Measurements from ENCODE around the gene KCNMB2.
A peak's percentile ranks its signal among the peaks of the same experiment; 100 is the strongest.

Gene KCNMB2

DNA sequence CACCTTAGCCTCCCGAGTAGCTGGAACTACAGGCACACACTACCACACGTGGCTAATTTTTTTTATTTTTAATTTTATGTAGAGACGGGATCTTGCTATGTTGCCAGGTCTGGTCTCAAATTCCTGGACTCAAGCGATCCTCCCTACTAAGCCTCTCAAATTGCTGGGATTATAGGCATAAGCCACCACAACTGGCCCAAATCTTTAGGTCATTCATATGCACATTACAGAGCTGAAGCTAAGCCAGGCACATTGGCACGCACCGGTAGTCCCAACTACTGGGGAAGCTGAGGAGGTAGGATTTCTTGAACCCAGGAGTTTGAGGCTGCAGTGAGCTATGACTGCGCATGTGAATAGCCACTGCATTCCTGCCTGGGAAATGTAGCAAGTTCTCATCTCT is 269.5 kb downstream of the KCNMB2 start:
- TF ChIP-seq, protein P1, sequence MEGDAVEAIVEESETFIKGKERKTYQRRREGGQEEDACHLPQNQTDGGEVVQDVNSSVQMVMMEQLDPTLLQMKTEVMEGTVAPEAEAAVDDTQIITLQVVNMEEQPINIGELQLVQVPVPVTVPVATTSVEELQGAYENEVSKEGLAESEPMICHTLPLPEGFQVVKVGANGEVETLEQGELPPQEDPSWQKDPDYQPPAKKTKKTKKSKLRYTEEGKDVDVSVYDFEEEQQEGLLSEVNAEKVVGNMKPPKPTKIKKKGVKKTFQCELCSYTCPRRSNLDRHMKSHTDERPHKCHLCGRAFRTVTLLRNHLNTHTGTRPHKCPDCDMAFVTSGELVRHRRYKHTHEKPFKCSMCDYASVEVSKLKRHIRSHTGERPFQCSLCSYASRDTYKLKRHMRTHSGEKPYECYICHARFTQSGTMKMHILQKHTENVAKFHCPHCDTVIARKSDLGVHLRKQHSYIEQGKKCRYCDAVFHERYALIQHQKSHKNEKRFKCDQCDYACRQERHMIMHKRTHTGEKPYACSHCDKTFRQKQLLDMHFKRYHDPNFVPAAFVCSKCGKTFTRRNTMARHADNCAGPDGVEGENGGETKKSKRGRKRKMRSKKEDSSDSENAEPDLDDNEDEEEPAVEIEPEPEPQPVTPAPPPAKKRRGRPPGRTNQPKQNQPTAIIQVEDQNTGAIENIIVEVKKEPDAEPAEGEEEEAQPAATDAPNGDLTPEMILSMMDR (IDR thresholded peaks at IDR 0.05), result no peak
- TF ChIP-seq ZFX (IDR thresholded peaks at IDR 0.05; ENCODE audit: borderline replicate concordance), result no peak
- H3K27ac ChIP-seq, result no peak overlapping the region

DNA sequence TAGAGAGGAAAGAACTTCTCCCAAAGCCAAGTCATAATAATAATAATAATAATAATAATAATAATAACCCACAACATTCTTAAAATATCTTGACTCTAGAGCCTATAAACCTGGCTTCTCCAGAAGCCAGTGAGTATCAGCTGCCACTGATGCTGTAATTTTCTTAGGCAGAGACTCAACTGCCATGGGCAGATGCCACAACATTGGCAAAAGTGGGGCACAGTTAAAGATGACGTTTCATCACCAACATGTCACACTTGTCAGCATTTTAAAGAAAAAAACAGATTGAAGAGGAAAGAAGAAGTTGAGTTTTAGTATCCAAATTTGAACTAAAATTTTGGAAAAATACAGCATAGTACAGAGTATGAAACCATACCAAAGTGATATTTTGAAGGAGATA is 270.4 kb downstream of the KCNMB2 start:
- TF ChIP-seq, protein P1 (IDR thresholded peaks at IDR 0.05), result no peak

DNA sequence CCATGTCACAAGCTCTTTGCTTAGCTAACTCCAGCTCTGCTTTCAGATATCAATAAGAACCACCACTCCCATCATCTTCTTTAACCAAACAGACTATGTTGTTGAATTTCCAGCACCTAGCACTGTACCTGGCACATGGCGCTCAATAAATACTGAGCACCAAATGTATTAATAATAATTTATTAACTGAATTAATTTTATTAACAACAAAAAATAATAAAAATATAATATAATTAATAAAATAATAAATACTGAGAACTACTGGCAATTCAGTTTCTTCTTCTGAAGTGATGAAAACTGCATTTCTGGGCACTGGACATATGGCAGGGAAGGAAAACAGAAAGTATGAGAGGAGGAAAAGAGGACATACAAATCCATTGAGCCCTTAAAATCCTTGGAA is 271.5 kb downstream of the KCNMB2 start:
- TF ChIP-seq, protein P1 (IDR thresholded peaks at IDR 0.05), result no peak
- no peak for TF ChIP-seq ZFX (IDR thresholded peaks at IDR 0.05; ENCODE audit: borderline replicate concordance)

More for the DNA sequence above, 270.4 kb downstream of the KCNMB2 start:
- no peak overlapping the region for H3K27ac ChIP-seq

DNA sequence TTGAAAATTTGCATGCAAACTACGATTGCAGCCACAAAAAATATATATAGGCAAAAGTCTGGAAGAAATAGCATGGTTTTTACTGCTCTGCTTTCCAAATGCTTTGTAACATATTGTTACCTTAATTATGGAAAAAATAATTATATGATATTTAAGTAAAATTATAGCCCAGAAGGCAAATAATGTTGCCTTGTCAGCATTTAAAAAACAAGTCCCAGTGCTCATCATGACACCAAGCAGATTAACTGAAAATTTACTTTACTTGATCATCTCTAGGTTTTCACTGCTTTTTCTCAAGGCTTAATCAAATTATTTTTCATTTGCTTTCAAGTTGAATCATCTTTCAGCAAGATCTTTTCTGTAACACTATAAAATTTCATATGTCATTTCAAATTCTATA is 272.5 kb downstream of the KCNMB2 start:
- no peak for TF ChIP-seq ZFX (IDR thresholded peaks at IDR 0.05; ENCODE audit: borderline replicate concordance)
- TF ChIP-seq, protein P1 (IDR thresholded peaks at IDR 0.05), result no peak
- H3K27ac ChIP-seq, result no peak overlapping the region

More for the DNA sequence above, 271.5 kb downstream of the KCNMB2 start:
- no peak overlapping the region for H3K27ac ChIP-seq

DNA sequence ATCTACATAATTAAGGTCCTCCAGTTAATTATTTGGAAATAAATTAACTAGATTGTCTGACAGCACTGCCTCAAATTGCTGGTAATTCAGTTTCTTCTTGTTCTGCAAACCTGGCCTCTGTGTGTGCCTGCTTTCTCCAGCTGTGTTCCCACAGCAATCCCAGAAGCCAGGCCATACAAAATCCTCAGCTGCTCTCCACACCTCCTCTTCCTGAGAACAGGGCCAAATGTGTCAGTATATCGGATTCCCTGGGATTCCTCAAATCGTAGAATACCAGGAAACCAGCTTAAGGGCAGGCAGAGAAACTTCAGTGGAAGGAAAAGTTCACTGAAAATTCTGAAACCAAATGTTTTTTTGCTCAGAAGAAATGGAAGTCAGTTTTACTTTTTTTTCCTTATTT is 273.9 kb downstream of the KCNMB2 start:
- no peak overlapping the region for H3K27ac ChIP-seq
- no peak for TF ChIP-seq ZFX (IDR thresholded peaks at IDR 0.05; ENCODE audit: borderline replicate concordance)

DNA sequence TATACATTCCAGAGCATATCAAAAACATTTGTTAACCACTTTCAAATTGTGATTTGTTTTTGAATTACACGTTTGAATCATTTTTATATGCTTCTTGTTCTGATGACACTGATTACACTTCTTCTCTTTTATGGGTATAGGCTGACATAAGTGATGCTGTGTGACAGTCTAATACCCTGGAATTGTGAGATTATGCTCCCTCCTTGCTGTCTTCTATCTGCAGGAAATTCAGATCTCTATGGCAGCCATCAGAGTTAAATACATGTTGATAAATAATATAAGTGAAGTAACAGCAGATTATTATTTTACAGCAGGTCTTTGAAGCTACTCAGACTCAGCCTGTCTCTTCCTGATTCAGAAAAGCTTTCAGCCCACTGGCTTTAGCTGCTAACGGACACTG is 286.5 kb downstream of the KCNMB2 start:
- peak overlapping the region; percentile 94 for H3K27ac ChIP-seq
- TF ChIP-seq, protein P1 (IDR thresholded peaks at IDR 0.05), result no peak
- TF ChIP-seq ZFX (IDR thresholded peaks at IDR 0.05; ENCODE audit: borderline replicate concordance), result no peak

DNA sequence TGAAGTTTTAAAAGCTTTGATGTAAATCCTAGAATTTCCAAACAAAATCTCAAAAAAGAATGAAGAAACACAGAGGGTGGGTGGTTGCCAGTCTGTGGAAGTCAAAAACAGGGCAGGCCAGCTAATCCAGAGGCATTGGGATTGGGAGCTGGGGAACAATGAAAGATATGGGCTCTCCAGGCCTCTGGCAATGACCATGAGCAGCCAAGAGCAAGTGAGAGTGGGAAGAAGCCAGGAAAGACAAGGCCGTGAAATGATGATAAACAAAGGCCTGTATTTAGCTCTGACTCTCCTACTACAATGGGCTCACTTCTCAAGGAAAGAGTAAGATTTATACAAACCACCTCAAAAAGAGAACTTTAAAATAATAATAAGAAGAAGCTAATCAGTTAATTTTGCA is 286.9 kb downstream of the KCNMB2 start:
- peak overlapping the region; percentile 94 for H3K27ac ChIP-seq

More for the DNA sequence above, 286.9 kb downstream of the KCNMB2 start:
- TF ChIP-seq, protein P1 (IDR thresholded peaks at IDR 0.05), result no peak
- TF ChIP-seq ZFX (IDR thresholded peaks at IDR 0.05; ENCODE audit: borderline replicate concordance), result no peak

All from 22Rv1 (cell line).